SK-N-SH treated with all-trans-retinoic acid at 6 μM for 48 hours (cell line): ENCODE data around the gene LSR.

ENCODE experiments used
- CREB5 ChIP-seq: fragments of 250-450 bp; sonication (Bioruptor Pico); IDR thresholded peaks from 2 replicates; pipeline ENCODE4 v1.5.1; 2020; ENCODE audit warnings: low read depth, mild to moderate bottlenecking, moderate library complexity
- GLIS3 ChIP-seq: fragments of 250-450 bp; sonication (Bioruptor Pico); IDR thresholded peaks from 2 replicates; pipeline ENCODE4 v1.5.0; 2020; ENCODE audit warnings: mild to moderate bottlenecking, moderate library complexity
- ISL1 ChIP-seq: fragments of 250-450 bp; sonication (Bioruptor Pico); IDR thresholded peaks from 2 replicates; pipeline ENCODE4 v2.1.2; 2022; ENCODE audit warnings: mild to moderate bottlenecking, moderate library complexity
- POU6F1 ChIP-seq: fragments of 250-450 bp; sonication (Bioruptor Pico); IDR thresholded peaks from 2 replicates; pipeline ENCODE4 v1.8.0; 2021; ENCODE audit warnings: low read depth, mild to moderate bottlenecking, moderate library complexity, borderline replicate concordance
- RARB ChIP-seq: fragments of 250-450 bp; sonication (Bioruptor Pico); IDR thresholded peaks from 2 replicates; pipeline ENCODE4 v1.8.0; 2021; ENCODE audit warnings: mild to moderate bottlenecking, moderate library complexity
- TCF4 ChIP-seq: fragments of 250-450 bp; sonication (Bioruptor Pico); IDR thresholded peaks from 2 replicates; pipeline ENCODE4 v1.8.0; 2021; ENCODE audit warnings: mild to moderate bottlenecking, moderate library complexity, borderline replicate concordance
- ZC3H10 ChIP-seq: fragments of 250-450 bp; sonication (Bioruptor Pico); IDR thresholded peaks from 2 replicates; pipeline ENCODE4 v1.5.1; 2021; ENCODE audit warnings: mild to moderate bottlenecking, moderate library complexity
- ZFP30 ChIP-seq: fragments of 450-650 bp; formaldehyde crosslinking; IDR thresholded peaks from 2 replicates; pipeline ENCODE4 v1.5.0; 2022; ENCODE audit warnings: mild to moderate bottlenecking, moderate library complexity
- ZNF565 ChIP-seq: fragments of 450-650 bp; formaldehyde crosslinking; conservative IDR thresholded peaks from 2 replicates; pipeline ENCODE4 v1.5.0; 2020; ENCODE audit warnings: low read depth, mild to moderate bottlenecking, moderate library complexity
- ZNF70 ChIP-seq: fragments of 450-650 bp; formaldehyde crosslinking; IDR thresholded peaks from 2 replicates; pipeline ENCODE4 v1.5.0; 2020; ENCODE audit warnings: mild to moderate bottlenecking, moderate library complexity
- TF ChIP-seq, protein P1 (sequence below): fragments of 250-450 bp; sonication (Bioruptor Pico); IDR thresholded peaks from 2 replicates; pipeline ENCODE4 v1.5.0; 2020; ENCODE audit warnings: mild to moderate bottlenecking, moderate library complexity
- TF ChIP-seq, protein P2 (sequence below): fragments of 250-450 bp; sonication (Bioruptor Pico); IDR thresholded peaks from 2 replicates; pipeline ENCODE4 v1.5.1; 2021; ENCODE audit warnings: mild to moderate bottlenecking, moderate library complexity
- TF ChIP-seq, protein P3 (sequence below): fragments of 250-450 bp; sonication (Bioruptor Pico); IDR thresholded peaks from 2 replicates; pipeline ENCODE4 v1.8.0; 2020; ENCODE audit warnings: mild to moderate bottlenecking, moderate library complexity, borderline replicate concordance

- TF ChIP-seq TCF4 (no peak), ISL1 (CRISPR knock-in tag) (no peak), ZFP30 (no peak), ZNF565 (CRISPR knock-in tag) (no peak), ZNF70 (no peak), CREB5 (CRISPR knock-in tag) (no peak), ZC3H10 (CRISPR knock-in tag) (no peak), GLIS3 (CRISPR knock-in tag) (no peak), RARB (CRISPR knock-in tag) (no peak), POU6F1 (CRISPR knock-in tag) (no peak)
- TF ChIP-seq, protein P1, sequence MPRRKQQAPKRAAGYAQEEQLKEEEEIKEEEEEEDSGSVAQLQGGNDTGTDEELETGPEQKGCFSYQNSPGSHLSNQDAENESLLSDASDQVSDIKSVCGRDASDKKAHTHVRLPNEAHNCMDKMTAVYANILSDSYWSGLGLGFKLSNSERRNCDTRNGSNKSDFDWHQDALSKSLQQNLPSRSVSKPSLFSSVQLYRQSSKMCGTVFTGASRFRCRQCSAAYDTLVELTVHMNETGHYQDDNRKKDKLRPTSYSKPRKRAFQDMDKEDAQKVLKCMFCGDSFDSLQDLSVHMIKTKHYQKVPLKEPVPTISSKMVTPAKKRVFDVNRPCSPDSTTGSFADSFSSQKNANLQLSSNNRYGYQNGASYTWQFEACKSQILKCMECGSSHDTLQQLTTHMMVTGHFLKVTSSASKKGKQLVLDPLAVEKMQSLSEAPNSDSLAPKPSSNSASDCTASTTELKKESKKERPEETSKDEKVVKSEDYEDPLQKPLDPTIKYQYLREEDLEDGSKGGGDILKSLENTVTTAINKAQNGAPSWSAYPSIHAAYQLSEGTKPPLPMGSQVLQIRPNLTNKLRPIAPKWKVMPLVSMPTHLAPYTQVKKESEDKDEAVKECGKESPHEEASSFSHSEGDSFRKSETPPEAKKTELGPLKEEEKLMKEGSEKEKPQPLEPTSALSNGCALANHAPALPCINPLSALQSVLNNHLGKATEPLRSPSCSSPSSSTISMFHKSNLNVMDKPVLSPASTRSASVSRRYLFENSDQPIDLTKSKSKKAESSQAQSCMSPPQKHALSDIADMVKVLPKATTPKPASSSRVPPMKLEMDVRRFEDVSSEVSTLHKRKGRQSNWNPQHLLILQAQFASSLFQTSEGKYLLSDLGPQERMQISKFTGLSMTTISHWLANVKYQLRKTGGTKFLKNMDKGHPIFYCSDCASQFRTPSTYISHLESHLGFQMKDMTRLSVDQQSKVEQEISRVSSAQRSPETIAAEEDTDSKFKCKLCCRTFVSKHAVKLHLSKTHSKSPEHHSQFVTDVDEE (CRISPR knock-in tag) = no peak
- TF ChIP-seq, protein P2, sequence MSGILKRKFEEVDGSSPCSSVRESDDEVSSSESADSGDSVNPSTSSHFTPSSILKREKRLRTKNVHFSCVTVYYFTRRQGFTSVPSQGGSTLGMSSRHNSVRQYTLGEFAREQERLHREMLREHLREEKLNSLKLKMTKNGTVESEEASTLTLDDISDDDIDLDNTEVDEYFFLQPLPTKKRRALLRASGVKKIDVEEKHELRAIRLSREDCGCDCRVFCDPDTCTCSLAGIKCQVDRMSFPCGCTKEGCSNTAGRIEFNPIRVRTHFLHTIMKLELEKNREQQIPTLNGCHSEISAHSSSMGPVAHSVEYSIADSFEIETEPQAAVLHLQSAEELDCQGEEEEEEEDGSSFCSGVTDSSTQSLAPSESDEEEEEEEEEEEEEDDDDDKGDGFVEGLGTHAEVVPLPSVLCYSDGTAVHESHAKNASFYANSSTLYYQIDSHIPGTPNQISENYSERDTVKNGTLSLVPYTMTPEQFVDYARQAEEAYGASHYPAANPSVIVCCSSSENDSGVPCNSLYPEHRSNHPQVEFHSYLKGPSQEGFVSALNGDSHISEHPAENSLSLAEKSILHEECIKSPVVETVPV (CRISPR knock-in tag) = no peak
- TF ChIP-seq, protein P3, sequence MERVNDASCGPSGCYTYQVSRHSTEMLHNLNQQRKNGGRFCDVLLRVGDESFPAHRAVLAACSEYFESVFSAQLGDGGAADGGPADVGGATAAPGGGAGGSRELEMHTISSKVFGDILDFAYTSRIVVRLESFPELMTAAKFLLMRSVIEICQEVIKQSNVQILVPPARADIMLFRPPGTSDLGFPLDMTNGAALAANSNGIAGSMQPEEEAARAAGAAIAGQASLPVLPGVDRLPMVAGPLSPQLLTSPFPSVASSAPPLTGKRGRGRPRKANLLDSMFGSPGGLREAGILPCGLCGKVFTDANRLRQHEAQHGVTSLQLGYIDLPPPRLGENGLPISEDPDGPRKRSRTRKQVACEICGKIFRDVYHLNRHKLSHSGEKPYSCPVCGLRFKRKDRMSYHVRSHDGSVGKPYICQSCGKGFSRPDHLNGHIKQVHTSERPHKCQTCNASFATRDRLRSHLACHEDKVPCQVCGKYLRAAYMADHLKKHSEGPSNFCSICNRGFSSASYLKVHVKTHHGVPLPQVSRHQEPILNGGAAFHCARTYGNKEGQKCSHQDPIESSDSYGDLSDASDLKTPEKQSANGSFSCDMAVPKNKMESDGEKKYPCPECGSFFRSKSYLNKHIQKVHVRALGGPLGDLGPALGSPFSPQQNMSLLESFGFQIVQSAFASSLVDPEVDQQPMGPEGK (CRISPR knock-in tag) = no peak
Observed at GRCh38 chr19:35315883-35316282, 67.1 kb downstream of the LSR start.
